Left lobe of liver (tissue), 2 donors: ENCODE results near the gene CCNA2. TPM values are rescaled to one million over a fixed set of nuclear protein-coding genes. Genes with fewer than 3 reads are reported as not detected.

Experiments used
- ATAC-seq: fragments of 200-7000 bp; cut with Tn5 transposase; one replicate; pipeline ENCODE4 v1.9.1; 2020; ENCODE audit warnings: mild to moderate bottlenecking, moderate library complexity
- DNase-seq: peaks from one replicate; pipeline ENCODE4 v3.0.0-alpha.2; 2020; ENCODE audit warnings: low spot score
- total RNA-seq: library from RNA; stranded (reverse); gene quantifications from one replicate; pipeline ENCODE4 v1.2.1, GENCODE V29; 2021
- donor health status: DM: no; HTN: no; CAD: no; lungs with moderate emphysema.
- donor health status: DM: no; HTN: yes; CAD: no.

The CCNA2 gene
- total RNA-seq, 1 donor from 2014 or later, result 0.45 TPM

GRCh38 chr4:121806411-121806810 is 17.3 kb downstream of the CCNA2 start:
- DNase-seq (no peak), ATAC-seq (no peak)

- ATAC-seq (no peak), DNase-seq (no peak)
Observed at GRCh38 chr4:121801715-121802075, 22.0 kb downstream of the CCNA2 start.

- ATAC-seq (peak; percentile 97), DNase-seq (peak; percentile 94)
Observed at GRCh38 chr4:121800961-121801714, 22.5 kb downstream of the CCNA2 start, which contains the start of gene EXOSC9. TSS of gene EXOSC9 (plus strand) at chr4:121801323. CDS start at chr4:121801425, 102 bp downstream.

- DNase-seq (no peak), ATAC-seq (peak; percentile 27)
Observed at GRCh38 chr4:121800638-121800960, 23.1 kb downstream of the CCNA2 start.

- DNase-seq, result no peak
- no peak for ATAC-seq
Observed at GRCh38 chr4:121799867-121800501, 23.7 kb downstream of the CCNA2 start.

GRCh38 chr4:121799208-121799823 is 24.4 kb downstream of the CCNA2 start:
- ATAC-seq, result no peak
- DNase-seq, result no peak

GRCh38 chr4:121796283-121796682 is 27.4 kb downstream of the CCNA2 start:
- ATAC-seq (no peak), DNase-seq (no peak)

GRCh38 chr4:121794505-121795188 is 29.0 kb downstream of the CCNA2 start:
- DNase-seq, result no peak
- no peak for ATAC-seq

- DNase-seq (no peak), ATAC-seq (no peak)
Observed at GRCh38 chr4:121792966-121793365, 30.7 kb downstream of the CCNA2 start.

- DNase-seq (no peak), ATAC-seq (no peak)
Observed at GRCh38 chr4:121791481-121791880, 32.2 kb downstream of the CCNA2 start.

- DNase-seq (no peak), ATAC-seq (no peak)
Observed at GRCh38 chr4:121790976-121791375, 32.7 kb downstream of the CCNA2 start.

- DNase-seq (no peak), ATAC-seq (no peak)
Observed at GRCh38 chr4:121789960-121790829, 33.5 kb downstream of the CCNA2 start.

- DNase-seq (no peak), ATAC-seq (no peak)
Observed at GRCh38 chr4:121789455-121789854, 34.2 kb downstream of the CCNA2 start.

GRCh38 chr4:121788896-121789295 is 34.8 kb downstream of the CCNA2 start:
- no peak for DNase-seq
- no peak for ATAC-seq

GRCh38 chr4:121786221-121786620 is 37.5 kb downstream of the CCNA2 start:
- ATAC-seq (no peak), DNase-seq (no peak)

GRCh38 chr4:121785479-121785878 is 38.2 kb downstream of the CCNA2 start:
- DNase-seq, result no peak
- no peak for ATAC-seq

- ATAC-seq (no peak), DNase-seq (no peak)
Observed at GRCh38 chr4:121784975-121785374, 38.7 kb downstream of the CCNA2 start.

- no peak for DNase-seq
Observed at GRCh38 chr4:121784401-121784800, 39.3 kb downstream of the CCNA2 start.

GRCh38 chr4:121783210-121783609 is 40.5 kb downstream of the CCNA2 start:
- DNase-seq, result no peak
- no peak for ATAC-seq

More at GRCh38 chr4:121784401-121784800, 39.3 kb downstream of the CCNA2 start:
- no peak for ATAC-seq

- DNase-seq (no peak), ATAC-seq (no peak)
Observed at GRCh38 chr4:121778991-121779628, 44.6 kb downstream of the CCNA2 start.
